ENCODE results near the gene CCL27.

The CCL27 gene

GRCh38 chr9:34627716-34628655, 34.5 kb downstream of the CCL27 start:
- DNase-seq (ENCODE audit: low spot score), result no peak

- no peak for DNase-seq (ENCODE audit: low spot score)
Measured at GRCh38 chr9:34625186-34625486, 37.3 kb downstream of the CCL27 start.

GRCh38 chr9:34624475-34625185, 37.8 kb downstream of the CCL27 start:
- DNase-seq (ENCODE audit: low spot score), result no peak

GRCh38 chr9:34623374-34624235, 38.9 kb downstream of the CCL27 start:
- no peak for DNase-seq (ENCODE audit: low spot score)

GRCh38 chr9:34620061-34620994, 42.1 kb downstream of the CCL27 start, which contains the start of gene DCTN3:
Gene DCTN3, minus strand, starts transcription at chr9:34620495. Its CDS starts 31 bp downstream, at chr9:34620464.
- peak; percentile 96 for DNase-seq (ENCODE audit: low spot score)

- DNase-seq (ENCODE audit: low spot score), result no peak
Measured at GRCh38 chr9:34615132-34615531, 47.3 kb downstream of the CCL27 start.

GRCh38 chr9:34612788-34613390, 49.6 kb downstream of the CCL27 start:
- peak; percentile 85 for DNase-seq (ENCODE audit: low spot score)

All from germinal center (tissue), 1 donor.